H1 (cell line): Measurements from ENCODE around the gene ZNF629. TPM values are rescaled to one million over a fixed set of nuclear protein-coding genes. Genes with fewer than 3 reads are reported as not detected.

Source experiments
- CTCF ChIA-PET: fragments of 300-600 bp; sonication (Branson Sonifier 250); formaldehyde crosslinking; loops from one replicate; lab custom pipeline; 2021; ENCODE audit not compliant: partially characterized antibody; lab: Charles Lee
- POLR2A ChIA-PET: fragments of 300-600 bp; sonication (Branson Sonifier 250); formaldehyde crosslinking; loops from one replicate; lab custom pipeline; 2021; ENCODE audit warnings: inconsistent platforms; ENCODE audit not compliant: partially characterized antibody; lab: Charles Lee
- DNase-seq, 2 experiments: peaks; one replicate each; pipeline versions ENCODE4 v3.0.0 to v3.0.0-alpha.2; 2010 to 2022; ENCODE audit warnings: low spot score in 2 of 2, low read depth in 1 of 2, mixed read lengths in 1 of 2
- FAIRE-seq: peaks from 2 replicates; lab custom pipeline; 2011; peaks lifted over from hg19 to GRCh38; lab: Jason Lieb, UNC
- H2AFZ ChIP-seq: 2 replicates; pipeline ENCODE4 v1.8.1; 2012; ENCODE audit warnings: low read length, inconsistent platforms
- H2AK5ac ChIP-seq: 2 replicates; pipeline ENCODE4 v1.6.1; 2013; ENCODE audit warnings: low read depth, low read length
- H2BK120ac ChIP-seq: replicated peaks from 2 replicates; pipeline ENCODE3; 2013; ENCODE audit warnings: low read depth, low read length, inconsistent platforms
- H2BK12ac ChIP-seq: 2 replicates; pipeline ENCODE4 v1.6.1; 2013; ENCODE audit warnings: low read depth, low read length
- H2BK15ac ChIP-seq: 2 replicates; pipeline ENCODE4 v1.6.1; 2013; ENCODE audit warnings: low read length
- H2BK20ac ChIP-seq: 2 replicates; pipeline ENCODE4 v1.6.1; 2013; ENCODE audit warnings: low read length
- H2BK5ac ChIP-seq: 2 replicates; pipeline ENCODE4 v1.6.1; 2013; ENCODE audit warnings: low read depth, low read length
- H3K14ac ChIP-seq: 2 replicates; pipeline ENCODE4 v1.6.1; 2013; ENCODE audit warnings: inconsistent platforms; ENCODE audit not compliant: insufficient read length
- H3K18ac ChIP-seq: 2 replicates; pipeline ENCODE4 v1.6.1; 2013; ENCODE audit warnings: low read length; ENCODE audit errors: extremely low read depth
- H3K23ac ChIP-seq: 2 replicates; pipeline ENCODE4 v1.6.1; 2013; ENCODE audit warnings: inconsistent platforms; ENCODE audit not compliant: insufficient read length
- H3K23me2 ChIP-seq: 2 replicates; pipeline ENCODE4 v1.6.1; 2013; ENCODE audit warnings: low read depth, low read length
- H3K27ac ChIP-seq: 2 replicates; pipeline ENCODE4 v1.6.1; 2011; ENCODE audit warnings: low read depth, low read length, inconsistent platforms
- H3K27me3 ChIP-seq, 4 experiments: replicated peaks in 1 of 4; 1 replicate in 1 of 4; 2 replicates in 3 of 4; pipeline versions ENCODE4 v1.6.1 to v1.8.1; 2011 to 2013; ENCODE audit warnings: low read length in 3 of 4, mild to moderate bottlenecking in 3 of 4, inconsistent platforms in 2 of 4, mixed read lengths in 2 of 4, moderate library complexity in 1 of 4; ENCODE audit not compliant: control insufficient read depth in 3 of 4, insufficient read depth in 3 of 4; ENCODE audit errors: extremely low read depth in 1 of 4
- H3K36me3 ChIP-seq, 4 experiments: 2 replicates each; pipeline versions ENCODE4 v1.6.1 to v1.8.1; 2011 to 2013; ENCODE audit warnings: mild to moderate bottlenecking in 4 of 4, low read length in 3 of 4, moderate library complexity in 2 of 4, control low read depth in 1 of 4, inconsistent platforms in 1 of 4; ENCODE audit not compliant: insufficient read depth in 4 of 4, control insufficient read depth in 2 of 4
- H3K4ac ChIP-seq: replicated peaks from 2 replicates; pipeline ENCODE3; 2013; ENCODE audit warnings: low read length, low read depth, mixed read lengths, inconsistent platforms; ENCODE audit not compliant: insufficient read length
- H3K4me1 ChIP-seq, 4 experiments: replicated peaks in 1 of 4; 1 replicate in 1 of 4; 2 replicates in 3 of 4; pipeline versions ENCODE4 v1.6.1 to v1.8.1; 2011 to 2013; ENCODE audit warnings: low read length in 3 of 4, inconsistent platforms in 2 of 4, mixed read lengths in 1 of 4; ENCODE audit not compliant: insufficient read depth in 4 of 4, control insufficient read depth in 3 of 4
- H3K4me2 ChIP-seq, 2 experiments: 2 replicates each; pipeline versions ENCODE4 v1.6.1 to v1.8.1; 2011 to 2013; ENCODE audit warnings: low read depth in 2 of 2, low read length in 2 of 2, control low read depth in 1 of 2, inconsistent platforms in 1 of 2, mild to moderate bottlenecking in 1 of 2; ENCODE audit not compliant: insufficient read depth in 1 of 2
- H3K4me3 ChIP-seq, 4 experiments: fragments of 200-600, 300-600 bp in 1 of 4; sonication (generic), shearing (Covaris generic), sonication (Bioruptor Twin) in 1 of 4; 2 replicates each; pipeline versions ENCODE4 v1.5.1 to v1.8.1; 2011 to 2016; ENCODE audit warnings: low read length in 4 of 4, low read depth in 3 of 4, control low read depth in 2 of 4, inconsistent platforms in 2 of 4, mild to moderate bottlenecking in 2 of 4, mixed read lengths in 1 of 4, moderate library complexity in 1 of 4; ENCODE audit not compliant: insufficient read depth in 2 of 4; ENCODE audit errors: extremely low read depth in 1 of 4
- H3K56ac ChIP-seq: replicated peaks from 2 replicates; pipeline ENCODE3; 2013; ENCODE audit warnings: low read depth, mild to moderate bottlenecking, mixed read lengths, low read length, inconsistent platforms; ENCODE audit not compliant: insufficient read length
- H3K79me1 ChIP-seq: 2 replicates; pipeline ENCODE4 v1.6.1; 2013; ENCODE audit warnings: low read depth, low read length, control low read depth
- H3K79me2 ChIP-seq, 2 experiments: 2 replicates each; pipeline versions ENCODE4 v1.6.1 to v1.8.1; 2012 to 2013; ENCODE audit warnings: low read length in 2 of 2, mild to moderate bottlenecking in 2 of 2, inconsistent platforms in 1 of 2; ENCODE audit not compliant: insufficient read depth in 2 of 2, control insufficient read depth in 1 of 2
- H3K9ac ChIP-seq, 4 experiments: replicated peaks in 1 of 4; 1 replicate in 1 of 4; 2 replicates in 3 of 4; pipeline versions ENCODE4 v1.6.1 to v1.8.1; 2011 to 2013; ENCODE audit warnings: low read depth in 3 of 4, low read length in 3 of 4, control low read depth in 2 of 4, mild to moderate bottlenecking in 2 of 4, moderate library complexity in 2 of 4, inconsistent platforms in 1 of 4; ENCODE audit errors: extremely low read depth in 1 of 4
- H3K9me3 ChIP-seq, 2 experiments: 2 replicates each; pipeline versions ENCODE4 v1.6.1 to v1.8.1; 2012 to 2013; ENCODE audit warnings: mild to moderate bottlenecking in 2 of 2, moderate library complexity in 2 of 2, control low read depth in 1 of 2, inconsistent platforms in 1 of 2, low read depth in 1 of 2, low read length in 1 of 2, mixed read lengths in 1 of 2; ENCODE audit not compliant: insufficient read depth in 2 of 2
- H4K20me1 ChIP-seq, 2 experiments: replicated peaks in 1 of 2; 2 replicates each; pipeline versions ENCODE3 to v1.8.1; 2011 to 2013; ENCODE audit warnings: inconsistent platforms in 2 of 2, low read length in 2 of 2, mild to moderate bottlenecking in 1 of 2; ENCODE audit not compliant: insufficient read depth in 2 of 2, control insufficient read depth in 1 of 2
- H4K5ac ChIP-seq: 2 replicates; pipeline ENCODE4 v1.6.1; 2013; ENCODE audit warnings: low read length, low read depth, mixed read lengths, inconsistent platforms; ENCODE audit not compliant: insufficient read length
- H4K8ac ChIP-seq: 2 replicates; pipeline ENCODE4 v1.8.0; 2013; ENCODE audit warnings: mild to moderate bottlenecking, moderate library complexity, low read length, inconsistent platforms; ENCODE audit not compliant: insufficient read depth; ENCODE audit errors: extremely low read depth
- H4K91ac ChIP-seq: replicated peaks from 2 replicates; pipeline ENCODE3; 2013; ENCODE audit warnings: low read length, mixed read lengths, inconsistent platforms; ENCODE audit not compliant: insufficient read length
- CTBP2 ChIP-seq: IDR thresholded peaks from 2 replicates; pipeline ENCODE4 v1.7.0; 2011; ENCODE audit warnings: borderline replicate concordance, mild to moderate bottlenecking, moderate library complexity, mixed read lengths, low read length; ENCODE audit not compliant: insufficient read depth, insufficient read length
- CTCF ChIP-seq, 3 experiments: IDR thresholded peaks; 1 replicate in 2 of 3; 2 replicates in 1 of 3; pipeline versions ENCODE4 v1.5.1 to v1.6.1; 2011; ENCODE audit warnings: low read length in 3 of 3, mild to moderate bottlenecking in 3 of 3, inconsistent platforms in 2 of 3, low read depth in 1 of 3, moderate library complexity in 1 of 3; ENCODE audit not compliant: insufficient read depth in 1 of 3; ENCODE audit errors: control extremely low read depth in 1 of 3
- RAD21 ChIP-seq, 2 experiments: IDR thresholded peaks in 1 of 2; conservative IDR thresholded peaks in 1 of 2; 2 replicates each; pipeline ENCODE4 v1.6.1; 2011; ENCODE audit warnings: low read depth in 2 of 2, low read length in 2 of 2, improper control_type of control experiment in 1 of 2, inconsistent platforms in 1 of 2, mild to moderate bottlenecking in 1 of 2, moderate library complexity in 1 of 2
- WGBS, 2 experiments: shearing (Covaris generic) in 1 of 2; methylation state at CpG; one replicate each; pipeline versions ENCODE4 v1.1.6 to v1.1.7; 2013 to 2015; ENCODE audit warnings: low lambda C conversion rate in 2 of 2, mixed read lengths in 2 of 2, inconsistent platforms in 1 of 2, low coverage in 1 of 2, missing lambda C conversion rate in 1 of 2; ENCODE audit not compliant: insufficient replicate concordance in 2 of 2, insufficient coverage in 1 of 2, insufficient read length in 1 of 2; ENCODE audit errors: extremely low coverage in 1 of 2, missing lambda C conversion rate in 1 of 2; 5-methylcytosine and 5-hydroxymethylcytosine counted together
- polyA plus RNA-seq, 7 experiments: library from polyadenylated mRNA; depleted of rRNA in 3 of 7; stranded (reverse) in 5 of 7; unstranded in 2 of 7; fragments of >200 nt in 5 of 7; fragments of 200-250 nt in 2 of 7; gene quantifications; 1 replicate in 5 of 7; 2 replicates in 1 of 7; 4 replicates in 1 of 7; pipeline versions ENCODE4 v1.2.1 to v1.2.3, GENCODE V29; 2011 to 2013; ENCODE audit warnings: missing spikeins in 2 of 7, mixed read lengths in 2 of 7
- total RNA-seq: library from RNA; stranded (reverse); fragmentation: NEBNext Ultra II Directional; extraction: Animal tissue kit (Norgen Biotek cat#: 25700); gene quantifications from 2 replicates; pipeline ENCODE4 v1.2.1, GENCODE V29; 2021

ZNF629 gene
- total and polyA plus RNA-seq, 2 of the 8 experiments (the other 6 are each of a cell fraction or from before 2014, with no cell fraction given) = 11.0 to 19.5 TPM

GRCh38 chr16:30728899-30729672, 57.9 kb downstream of the ZNF629 start:
- CTCF ChIA-PET = interaction anchor here (1.2 kb wide), 1 partner anchor 212 kb away, joined by 4 read pairs; no protein-coding TSS in a partner anchor
- Histone ChIP-seq H2BK12ac (no peak overlapping the region), H2BK15ac (no peak overlapping the region), H3K79me1 (no peaks in the 10 kb centered on the region; the same call in 1 of the 2 replicates), H3K27me3 (no peaks in the 10 kb centered on the region), H3K4me2 (no peak overlapping the region), H2BK5ac (no peak overlapping the region), H2AFZ (no peak overlapping the region), H3K36me3 (peaks cover 20 to 52% (median 42%) of the 10 kb centered on the region in 4 experiments), H4K5ac (no peak overlapping the region), H3K27ac (no peak overlapping the region), H3K18ac (no peak overlapping the region), H4K91ac (no peak overlapping the region), H3K23ac (no peak overlapping the region), H2AK5ac (no peak overlapping the region), H3K4me1 (peaks cover 0 to 3% (median 3%) of the 10 kb centered on the region in 4 experiments; a peak in 2 of 7 replicates), H3K4ac (no peak overlapping the region), H4K20me1 (peaks cover 2 to 14% of the 10 kb centered on the region in 2 experiments), H3K4me3 (no peak overlapping the region), H3K23me2 (no peaks in the 10 kb centered on the region), H2BK20ac (no peak overlapping the region), H3K9ac (peak overlapping the region in 1 of 4 experiments; percentile 32; a peak in 1 of 7 replicates), H3K56ac (no peak overlapping the region), H3K79me2 (no peaks in the 10 kb centered on the region; a peak in 1 of 4 replicates), H4K8ac (no peak overlapping the region), H3K14ac (no peak overlapping the region), H3K9me3 (no peaks in the 10 kb centered on the region), H2BK120ac (no peak overlapping the region)
- FAIRE-seq (no peak), DNase-seq (no peak)
- POLR2A ChIA-PET = interaction anchor here (0.7 to 1.8 kb wide), 7 partner anchors 9 to 73 kb away, joined by 3 to 8 read pairs (median 5); partner anchors contain the start of genes PHKG2 and SRCAP
- 87% methylated on average over 17 of the region's 17 CpGs; no CpG with 5 or more reads in 1 of the 2 experiments for WGBS, 2 experiments
- TF ChIP-seq RAD21 (IDR thresholded peaks at IDR 0.05 in 1 of 2, conservative IDR thresholded peaks at IDR 0.05 in 1 of 2; ENCODE audit: low read depth in 2 of 2, low read length in 2 of 2) = peak; percentile 12 to 21; a peak in 2 of 4 replicates
- peak in 2 of 3 experiments; percentile 8 to 10; a peak in 2 of 4 replicates for TF ChIP-seq CTCF (IDR thresholded peaks at IDR 0.05; ENCODE audit: control extremely low read depth in 1 of 3, insufficient read depth in 1 of 3, low read depth in 1 of 3, low read length in 3 of 3)
- no peak for TF ChIP-seq CTBP2
